Measurements from ENCODE around the gene PIEZO1. TPM values are rescaled to one million over a fixed set of nuclear protein-coding genes. Genes with fewer than 3 reads are reported as not detected.

PIEZO1 gene
- total RNA-seq, 2 donors from 2014 or later = 84.1 to 97.0 TPM

DNA sequence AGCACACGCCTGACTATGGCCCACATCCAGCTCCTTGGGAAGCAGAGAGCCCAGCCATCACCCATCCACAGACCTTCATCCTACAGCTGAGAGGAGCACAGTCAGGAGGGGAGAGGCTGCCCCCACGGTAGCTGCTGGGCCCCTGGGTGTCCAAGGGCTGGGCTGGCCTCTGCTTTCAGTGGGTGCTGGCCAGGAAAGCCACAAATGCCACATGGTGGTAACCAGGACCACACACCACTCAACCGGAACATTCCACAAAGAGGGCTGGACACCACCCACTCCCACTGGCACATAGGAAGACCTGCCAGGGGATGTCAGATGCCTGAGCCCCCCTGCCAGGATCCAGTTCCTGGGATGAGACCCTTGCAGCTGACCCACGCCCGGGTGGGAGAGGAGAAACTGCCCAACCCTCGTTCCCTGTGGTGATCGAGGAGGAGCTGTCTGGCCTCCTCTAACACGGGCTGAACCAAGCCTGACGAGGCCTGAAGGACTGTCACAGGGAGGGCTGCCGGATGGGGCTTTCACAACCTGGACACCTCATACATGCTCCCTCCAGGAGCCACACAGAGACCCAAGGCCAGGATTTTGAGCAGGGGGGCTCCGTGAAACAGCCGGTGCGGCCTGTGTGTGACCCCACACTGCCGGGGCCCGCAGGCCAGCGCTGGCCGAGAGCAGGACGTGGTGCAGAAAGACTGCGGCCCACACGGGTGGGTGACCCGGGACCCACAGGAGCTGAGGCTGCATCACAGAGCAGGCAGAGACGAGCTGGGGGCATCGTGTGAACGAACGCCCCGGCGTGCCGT, 30.7 kb downstream of the PIEZO1 start:
- Mint-ChIP-seq H3K9me3 (no peaks in the 10 kb centered on the region), H3K27me3 (ENCODE audit: insufficient read depth) (no peaks in the 10 kb centered on the region), H3K36me3 (ENCODE audit: low read depth) (no peaks in the 10 kb centered on the region), H3K4me3 (no peak overlapping the region), H3K4me1 (peaks cover 5% of the 10 kb centered on the region), H3K27ac (no peak overlapping the region)
- H3K27me3 ChIP-seq (ENCODE audit: control insufficient read depth, insufficient read depth, low read length, poor library complexity, severe bottlenecking) = no peaks in the 10 kb centered on the region
- no peaks in the 10 kb centered on the region for H3K4me1 ChIP-seq (ENCODE audit: control insufficient read depth, insufficient read depth, low read length)
- no peak overlapping the region for H3K4me3 ChIP-seq (ENCODE audit: low read length)
- TF ChIP-seq CTCF (conservative IDR thresholded peaks at IDR 0.05) = no peak
- DNase-seq = no peak
- H3K9me3 ChIP-seq (ENCODE audit: control insufficient read depth, low read length) = no peaks in the 10 kb centered on the region
- H3K27ac ChIP-seq (ENCODE audit: low read depth, low read length) = no peak overlapping the region
- WGBS, 2 experiments (ENCODE audit: insufficient coverage in 1 of 2, insufficient read length in 1 of 2) = 90 to 93% methylated on average over 18 to 28 of the region's 28 CpGs
- peaks cover 4% of the 10 kb centered on the region for H3K36me3 ChIP-seq (ENCODE audit: control insufficient read depth, insufficient read depth, low read length)
- no peak overlapping the region for H3K9ac ChIP-seq (ENCODE audit: extremely low read depth, low read length, poor library complexity, severe bottlenecking)

- no peaks in the 10 kb centered on the region for H3K9me3 Mint-ChIP-seq
- 84 to 88% methylated on average over 6 to 11 of the region's 11 CpGs for WGBS, 2 experiments (ENCODE audit: insufficient coverage in 1 of 2, insufficient read length in 1 of 2)
- peak; percentile 5 for TF ChIP-seq CTCF (conservative IDR thresholded peaks at IDR 0.05)
These were observed 31.4 kb downstream of the PIEZO1 start for GRCh38 chr16:88753602-88754001.

GRCh38 chr16:88753191-88753590, 31.8 kb downstream of the PIEZO1 start:
- WGBS, 2 experiments (ENCODE audit: insufficient coverage in 1 of 2, insufficient read length in 1 of 2) = 91 to 100% methylated on average over 1 to 5 of the region's 13 CpGs
- TF ChIP-seq CTCF (conservative IDR thresholded peaks at IDR 0.05) = peak; percentile 17

More at GRCh38 chr16:88753602-88754001, 31.4 kb downstream of the PIEZO1 start:
- Mint-ChIP-seq H3K27ac (no peak overlapping the region), H3K36me3 (ENCODE audit: low read depth) (no peaks in the 10 kb centered on the region), H3K4me1 (peaks cover 3% of the 10 kb centered on the region), H3K27me3 (ENCODE audit: insufficient read depth) (no peaks in the 10 kb centered on the region), H3K4me3 (no peak overlapping the region)
- peaks cover 4% of the 10 kb centered on the region for H3K36me3 ChIP-seq (ENCODE audit: control insufficient read depth, insufficient read depth, low read length)
- no peak for DNase-seq
- no peak overlapping the region for H3K27ac ChIP-seq (ENCODE audit: low read depth, low read length)
- no peaks in the 10 kb centered on the region for H3K4me1 ChIP-seq (ENCODE audit: control insufficient read depth, insufficient read depth, low read length)
- H3K9me3 ChIP-seq (ENCODE audit: control insufficient read depth, low read length) = no peaks in the 10 kb centered on the region
- no peaks in the 10 kb centered on the region for H3K27me3 ChIP-seq (ENCODE audit: control insufficient read depth, insufficient read depth, low read length, poor library complexity, severe bottlenecking)
- H3K4me3 ChIP-seq (ENCODE audit: low read length) = no peak overlapping the region
- H3K9ac ChIP-seq (ENCODE audit: extremely low read depth, low read length, poor library complexity, severe bottlenecking) = no peak overlapping the region

More at GRCh38 chr16:88753191-88753590, 31.8 kb downstream of the PIEZO1 start:
- Histone ChIP-seq H3K9me3 (ENCODE audit: control insufficient read depth, low read length) (no peaks in the 10 kb centered on the region), H3K27ac (ENCODE audit: low read depth, low read length) (no peak overlapping the region), H3K36me3 (ENCODE audit: control insufficient read depth, insufficient read depth, low read length) (peaks cover 4% of the 10 kb centered on the region), H3K4me3 (ENCODE audit: low read length) (no peak overlapping the region), H3K9ac (ENCODE audit: extremely low read depth, low read length, poor library complexity, severe bottlenecking) (no peak overlapping the region), H3K27me3 (ENCODE audit: control insufficient read depth, insufficient read depth, low read length, poor library complexity, severe bottlenecking) (no peaks in the 10 kb centered on the region), H3K4me1 (ENCODE audit: control insufficient read depth, insufficient read depth, low read length) (no peaks in the 10 kb centered on the region)
- Mint-ChIP-seq H3K4me3 (no peak overlapping the region), H3K27me3 (ENCODE audit: insufficient read depth) (no peaks in the 10 kb centered on the region), H3K27ac (no peak overlapping the region), H3K36me3 (ENCODE audit: low read depth) (no peaks in the 10 kb centered on the region), H3K4me1 (peaks cover 3% of the 10 kb centered on the region), H3K9me3 (no peaks in the 10 kb centered on the region)
- DNase-seq = no peak

Measured in endodermal cell (in vitro differentiated cells).